SKM-1 (cell line): Measurements from ENCODE around the gene TSEN15.
A peak's percentile ranks its signal among the peaks of the same experiment; 100 is the strongest.

Experiments used
- DNase-seq: peaks from one replicate; lab custom pipeline; 2025; ENCODE audit not compliant: unreplicated experiment; lab: John Stamatoyannopoulos, UW

Gene TSEN15

DNA sequence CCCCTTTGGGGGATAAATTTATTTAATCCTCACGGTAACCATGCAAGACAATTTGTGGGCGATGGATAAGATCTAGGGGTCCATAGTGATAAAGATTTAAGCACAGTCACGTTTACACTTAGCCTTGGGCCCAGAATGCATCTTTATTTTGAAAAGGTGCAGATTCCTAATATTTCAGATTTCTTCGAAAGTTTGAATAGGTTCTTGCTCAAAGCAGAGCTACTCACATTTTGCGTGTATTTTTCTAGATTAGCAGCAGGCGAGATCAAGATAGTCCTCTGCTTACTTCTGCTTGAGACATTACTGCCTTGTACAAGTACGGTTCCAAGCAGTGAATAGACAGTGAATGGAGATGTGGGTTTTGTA, 647 bp downstream of the TSEN15 start:
- no peak for DNase-seq

DNA sequence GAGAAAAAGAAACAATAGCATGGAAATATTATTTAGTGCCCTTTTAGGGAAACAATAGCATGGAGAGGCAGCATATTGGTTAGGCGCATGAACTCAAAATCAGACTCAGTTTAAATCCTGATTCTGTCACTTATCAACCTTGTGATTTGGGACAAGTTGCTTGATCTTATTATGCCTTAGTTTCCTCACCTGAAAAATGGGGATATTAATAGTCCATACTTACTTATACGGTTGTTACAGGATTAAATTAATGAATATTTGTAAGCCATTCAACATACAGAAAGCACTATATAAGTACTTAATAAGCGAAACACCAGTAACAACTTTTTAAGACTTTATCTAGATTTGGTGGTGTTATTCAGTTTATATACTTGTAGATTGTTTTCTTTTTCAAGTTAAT, 1.2 kb downstream of the TSEN15 start:
- DNase-seq, result no peak

DNA sequence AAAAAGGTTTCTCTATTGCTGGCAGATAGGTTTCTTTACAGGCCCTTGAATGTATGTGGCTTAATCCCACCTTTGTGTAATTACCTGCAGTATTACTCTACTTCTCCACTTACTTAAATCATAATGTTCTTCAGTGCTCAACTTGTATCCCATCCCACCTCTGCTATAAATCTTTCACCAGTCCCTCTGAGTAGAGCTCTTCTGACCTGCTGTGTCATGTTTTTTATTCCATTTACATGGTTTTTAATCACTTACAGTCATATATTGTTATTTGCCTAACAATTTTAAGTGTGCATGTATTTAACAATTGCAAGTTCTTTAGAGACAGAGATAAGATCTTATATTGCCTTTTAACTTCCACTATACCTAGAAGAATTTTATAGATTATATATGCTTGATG, 2.4 kb downstream of the TSEN15 start:
- DNase-seq, result no peak

DNA sequence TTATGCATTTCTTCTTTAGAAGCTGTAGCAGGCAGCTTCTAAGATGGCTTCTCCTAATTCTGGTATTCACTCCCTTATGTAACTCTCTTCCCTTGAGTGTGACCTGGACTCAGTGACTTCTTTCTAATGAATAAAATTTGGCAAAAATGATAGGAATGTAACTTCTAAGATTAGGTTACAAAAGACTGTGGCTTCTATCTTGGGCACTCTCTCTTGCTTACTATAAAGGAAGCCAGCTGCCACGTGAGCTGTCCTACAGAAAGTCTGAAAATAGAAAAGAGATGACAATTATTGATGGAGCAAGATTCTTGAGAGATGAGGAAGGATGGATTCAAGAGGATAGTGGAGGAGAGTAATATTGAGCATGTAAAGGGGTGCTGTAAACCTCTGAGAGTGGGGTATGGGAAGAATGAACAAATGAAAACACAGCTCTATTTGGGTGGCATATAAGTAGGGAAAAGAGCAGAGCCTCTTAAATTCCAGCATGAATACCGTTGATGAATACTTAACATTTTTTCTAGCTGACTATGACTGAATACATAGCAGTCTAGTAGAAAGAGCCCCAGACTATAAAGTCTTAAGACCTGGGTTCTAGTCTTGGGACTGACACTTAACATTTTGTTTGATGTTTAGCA, 5.5 kb downstream of the TSEN15 start:
- DNase-seq, result no peak

DNA sequence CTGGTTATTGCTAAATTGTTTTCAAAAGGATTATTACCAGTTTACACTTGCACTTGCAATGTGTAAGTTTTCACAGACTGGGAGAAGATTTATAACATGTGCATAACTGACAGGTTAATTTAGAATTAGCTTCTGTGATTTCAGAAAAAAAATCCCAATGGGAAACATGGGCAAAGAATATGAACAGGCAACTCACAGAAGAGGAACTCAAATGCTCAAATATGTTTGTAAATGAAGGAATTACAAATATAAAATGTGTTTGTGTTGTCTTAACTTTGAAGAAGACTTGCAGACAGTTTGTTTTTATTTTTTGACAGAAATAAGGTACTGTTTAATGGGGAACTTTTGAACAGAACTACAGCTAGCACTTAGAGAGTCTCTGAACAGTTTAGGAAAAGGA, 8.4 kb downstream of the TSEN15 start:
- no peak for DNase-seq

DNA sequence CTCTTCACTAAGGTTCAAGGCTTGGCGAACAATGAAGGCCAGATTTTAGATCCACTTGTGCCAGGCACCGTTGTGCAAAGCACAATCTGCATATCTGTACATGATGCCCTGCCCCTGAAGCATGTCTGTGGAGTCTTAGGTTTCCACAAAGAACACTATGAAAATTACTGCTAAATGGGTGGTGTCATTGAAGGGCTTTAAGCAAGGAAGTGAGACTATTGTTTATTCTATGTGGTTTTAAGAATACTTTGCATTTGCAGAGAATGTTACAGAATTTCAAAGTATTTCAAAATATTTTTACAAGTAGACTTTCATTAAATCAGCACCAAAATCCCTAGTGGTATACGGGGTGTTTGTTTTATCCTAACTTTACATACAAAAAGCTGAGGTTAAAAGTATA, 8.8 kb downstream of the TSEN15 start:
- DNase-seq, result no peak

DNA sequence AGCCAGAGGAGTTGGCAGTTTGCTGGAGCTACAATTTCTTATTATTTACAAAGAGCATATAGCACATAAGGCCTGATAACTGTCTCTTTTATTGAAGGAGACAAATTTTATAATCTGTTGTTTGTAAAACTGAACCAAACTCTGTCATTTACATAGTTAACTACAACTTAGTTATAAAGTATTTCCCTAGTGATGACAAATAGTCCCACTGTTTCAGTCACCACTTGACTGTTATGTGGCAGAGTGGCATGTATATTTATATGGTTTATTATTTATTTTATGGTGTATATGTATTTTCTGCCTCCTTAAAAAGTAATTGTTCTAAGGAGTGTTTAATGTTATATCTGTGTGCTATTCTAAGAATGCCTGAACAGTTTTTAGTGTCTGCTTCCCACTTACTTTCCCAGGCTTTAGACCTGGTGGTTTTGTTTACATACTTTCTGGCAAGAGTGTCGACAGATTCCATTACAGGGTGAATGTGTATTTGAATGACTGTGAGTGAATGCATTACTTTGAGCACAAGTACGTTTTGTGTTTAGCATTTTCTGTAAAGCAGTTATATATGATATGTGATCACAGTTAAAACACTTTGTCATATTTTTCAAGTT, 10.0 kb downstream of the TSEN15 start:
- no peak for DNase-seq

DNA sequence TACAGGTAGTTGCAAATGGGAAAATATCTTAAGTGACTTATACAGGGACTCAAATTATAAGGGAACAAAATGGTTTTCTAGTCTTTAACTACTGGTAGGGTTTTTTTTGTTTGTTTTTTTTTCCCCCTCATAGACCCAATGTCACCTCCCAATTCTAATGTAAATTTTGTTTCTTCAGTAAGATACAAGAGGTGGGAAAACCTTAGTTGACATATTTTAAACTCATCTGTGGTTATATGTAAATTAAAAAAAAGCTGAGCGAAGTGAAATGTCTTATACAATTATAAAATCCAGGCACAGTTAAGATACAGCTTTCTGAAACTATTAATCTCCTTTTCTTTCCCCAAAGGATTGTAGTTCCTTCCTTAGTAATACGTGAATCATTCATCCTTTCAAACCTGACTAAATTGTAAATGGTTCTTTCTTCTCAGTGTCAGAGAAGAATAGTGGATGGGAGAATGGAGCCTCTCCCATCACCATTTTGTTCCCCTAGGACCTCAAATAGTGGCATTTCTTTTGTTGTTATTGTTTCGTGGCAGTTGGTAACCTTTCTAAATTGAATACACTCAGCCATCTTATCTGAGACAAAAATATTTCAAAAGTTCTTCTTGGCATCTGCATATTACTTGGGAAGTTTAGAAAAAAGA, 11.2 kb downstream of the TSEN15 start:
- DNase-seq, result no peak

DNA sequence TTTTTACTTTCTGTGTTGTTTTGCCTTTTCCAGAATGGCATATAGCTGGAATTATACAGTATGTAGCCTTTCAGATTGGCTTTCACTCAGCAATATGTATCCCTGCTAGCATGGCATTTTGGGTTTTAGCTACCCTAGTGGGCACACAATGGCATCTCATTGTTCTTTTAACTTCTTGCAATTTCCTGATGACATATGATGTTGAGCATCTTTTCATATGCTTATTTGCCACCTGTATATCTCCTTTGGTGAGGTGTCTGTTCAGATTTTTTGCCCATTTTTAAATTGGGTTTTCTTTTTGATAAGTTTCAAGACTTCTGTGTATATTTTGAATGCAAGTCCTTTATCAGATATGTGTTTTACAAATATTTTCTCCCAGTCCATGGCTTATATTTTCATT, 14.0 kb downstream of the TSEN15 start:
- no peak for DNase-seq

DNA sequence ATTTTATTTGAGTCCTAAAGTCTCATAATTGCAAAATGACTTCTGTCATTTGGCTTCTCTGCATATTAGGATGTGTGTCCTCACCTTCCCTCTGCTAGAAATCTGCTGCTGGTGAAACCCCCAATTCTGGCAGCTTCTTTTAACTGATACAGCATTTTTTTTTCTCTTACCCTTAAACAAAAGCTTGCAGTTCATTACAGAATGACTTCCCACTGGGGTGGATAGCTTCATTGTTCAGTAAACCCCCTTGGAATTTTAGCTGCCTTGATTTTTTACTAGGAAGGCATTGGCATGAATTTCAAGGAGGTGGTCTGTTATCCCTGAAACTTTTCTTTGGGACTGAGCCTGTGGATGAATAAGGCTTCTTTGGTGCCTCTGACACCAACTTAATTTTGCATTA, 16.8 kb downstream of the TSEN15 start:
- DNase-seq, result no peak

DNA sequence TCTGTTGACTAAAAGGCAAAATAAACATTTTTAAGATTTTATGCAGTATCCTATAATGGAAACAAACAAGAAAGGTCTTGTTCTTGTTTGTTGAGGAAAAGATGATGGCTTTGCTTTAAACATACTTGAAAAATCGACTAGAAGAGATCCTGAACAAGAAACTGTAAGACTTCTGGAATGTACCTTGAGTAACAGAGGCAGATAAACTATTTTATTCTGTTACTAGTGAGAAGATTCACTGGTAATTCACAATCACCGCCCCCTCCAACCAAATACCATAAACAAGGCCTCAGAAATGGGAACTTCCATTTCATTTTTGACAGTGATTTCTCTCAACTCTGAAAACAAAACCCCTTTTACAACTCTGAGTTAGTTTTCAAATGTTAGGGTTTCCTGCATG, 18.1 kb downstream of the TSEN15 start:
- DNase-seq, result no peak

DNA sequence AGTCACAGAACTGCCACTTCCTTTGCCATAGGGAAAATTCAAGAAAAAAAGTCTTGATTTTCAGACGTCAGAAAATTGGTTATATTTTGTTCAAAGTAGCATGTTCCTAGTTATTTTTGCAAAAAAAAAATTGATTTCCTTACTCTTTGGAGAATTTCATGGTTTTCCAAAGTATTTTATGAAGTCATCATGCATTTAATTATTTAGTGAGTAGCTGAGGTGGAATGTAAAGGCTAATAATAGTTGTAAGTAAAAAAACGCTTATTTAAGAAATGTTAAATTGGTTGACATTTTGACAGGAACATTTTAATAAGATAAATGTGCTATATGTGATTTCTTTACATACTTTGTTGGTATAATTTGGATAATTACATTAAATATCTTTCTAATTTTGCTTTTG, 20.8 kb downstream of the TSEN15 start:
- no peak for DNase-seq

DNA sequence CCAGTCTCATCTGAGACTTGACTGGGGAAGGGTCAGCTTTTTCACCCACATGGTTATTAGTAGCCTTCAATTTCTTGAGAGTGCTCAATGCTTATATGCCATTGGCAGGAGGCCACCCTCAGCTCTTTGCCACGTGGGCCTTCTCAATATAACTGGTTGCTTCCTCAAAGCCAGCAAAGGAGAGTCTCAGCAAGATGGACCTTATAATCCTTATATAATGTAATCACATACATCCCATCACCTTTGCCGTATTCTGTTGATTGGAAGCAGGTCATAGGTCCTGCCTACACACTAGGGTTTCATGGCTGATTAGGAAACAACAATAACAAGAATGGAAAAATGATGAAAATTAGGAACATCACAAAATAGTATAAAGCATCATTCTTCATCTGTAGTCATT, 22.9 kb downstream of the TSEN15 start:
- no peak for DNase-seq

DNA sequence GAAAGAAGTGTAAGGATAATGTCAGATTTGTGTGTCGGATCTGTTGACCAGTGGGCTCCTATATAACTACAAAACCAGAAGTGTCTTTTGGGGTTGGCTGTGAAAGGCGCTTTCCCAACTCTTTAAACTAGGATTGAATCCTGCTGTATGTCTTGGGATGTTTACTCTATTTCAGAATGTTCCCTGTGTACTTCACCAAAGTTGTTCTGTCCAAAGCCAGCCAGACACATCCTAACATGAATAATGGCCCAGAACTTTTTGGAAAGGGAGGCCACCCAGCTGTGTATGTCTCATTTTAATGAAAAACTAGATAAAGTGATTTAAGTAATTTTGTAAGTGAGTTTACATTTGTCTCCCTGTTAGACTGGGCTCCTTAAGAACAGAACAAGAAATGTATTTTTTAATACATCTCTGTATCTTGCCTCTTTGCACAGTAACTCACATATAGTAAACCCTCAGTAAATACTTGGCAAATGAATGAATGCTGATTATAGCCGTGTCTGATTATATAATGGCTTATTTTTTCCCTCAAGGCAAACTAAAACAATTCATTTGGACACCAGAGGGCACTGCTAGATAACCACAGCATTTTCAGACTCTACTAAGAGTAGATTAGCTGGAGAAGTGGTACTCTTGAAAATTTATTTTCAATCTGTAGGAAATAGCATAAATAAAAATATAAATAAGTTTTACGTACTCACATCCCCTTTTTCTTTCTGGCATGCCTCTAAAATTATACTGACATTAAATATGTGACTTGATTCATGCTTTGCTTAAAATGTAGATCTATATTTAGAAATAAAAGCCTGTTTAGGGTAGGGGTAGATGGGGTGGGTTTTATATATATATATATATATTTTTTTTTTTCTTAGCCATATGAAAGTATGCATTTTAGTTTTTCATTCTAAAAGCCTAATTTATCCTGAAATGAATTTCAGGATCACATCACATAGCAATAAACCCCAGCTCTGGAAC, 23.8 kb downstream of the TSEN15 start:
- DNase-seq, result peak; percentile 63

DNA sequence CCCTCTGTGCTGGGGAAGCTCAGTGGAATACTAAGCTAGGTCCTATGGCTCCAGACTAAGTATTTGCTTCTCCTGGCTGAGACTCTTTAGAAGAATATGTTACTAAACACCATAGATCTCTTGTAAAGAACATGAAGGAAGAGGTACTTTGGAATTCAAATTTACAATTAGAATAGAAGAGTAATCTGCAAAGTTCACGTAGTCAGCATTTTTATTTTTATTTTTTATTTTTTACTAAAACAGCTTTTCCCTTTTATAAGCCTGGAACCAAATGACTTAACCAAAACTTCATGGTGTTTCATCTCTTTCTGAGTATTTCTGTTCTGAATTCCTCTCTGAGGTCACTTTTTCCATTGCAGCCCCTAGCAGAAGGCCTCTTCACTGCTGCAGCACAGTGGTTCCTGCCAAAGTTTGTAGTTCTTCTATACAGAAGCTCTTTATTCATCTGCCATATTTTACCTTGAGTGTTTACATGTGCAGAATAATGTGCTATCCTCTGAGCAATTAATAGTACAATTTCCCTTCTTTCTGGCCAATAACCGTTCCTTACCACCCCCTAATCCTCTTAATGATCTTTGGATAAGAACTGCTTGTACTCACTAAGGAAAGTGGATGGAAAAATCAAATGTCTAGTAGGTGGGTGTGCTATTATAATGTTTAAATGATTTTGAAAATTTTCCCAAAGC, 27.2 kb downstream of the TSEN15 start:
- no peak for DNase-seq

DNA sequence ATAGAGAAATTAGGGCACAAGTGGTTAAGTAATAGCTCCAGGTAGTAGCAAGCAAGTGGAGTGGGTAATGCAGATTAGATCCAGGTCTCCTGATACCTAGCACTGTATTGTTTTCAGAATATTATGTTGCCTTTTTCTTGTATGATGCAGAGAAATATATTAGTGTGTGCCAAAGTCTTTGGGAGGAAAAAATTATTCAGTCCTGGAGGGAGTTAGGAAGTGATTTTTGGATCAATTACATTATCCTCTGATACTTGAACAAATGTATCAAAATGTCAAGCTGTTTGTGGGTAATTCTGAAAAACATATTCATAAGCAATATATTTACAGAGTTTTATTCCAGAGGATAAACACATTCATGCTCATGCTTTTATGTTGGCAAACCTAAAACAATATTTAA, 28.8 kb downstream of the TSEN15 start:
- DNase-seq, result no peak

DNA sequence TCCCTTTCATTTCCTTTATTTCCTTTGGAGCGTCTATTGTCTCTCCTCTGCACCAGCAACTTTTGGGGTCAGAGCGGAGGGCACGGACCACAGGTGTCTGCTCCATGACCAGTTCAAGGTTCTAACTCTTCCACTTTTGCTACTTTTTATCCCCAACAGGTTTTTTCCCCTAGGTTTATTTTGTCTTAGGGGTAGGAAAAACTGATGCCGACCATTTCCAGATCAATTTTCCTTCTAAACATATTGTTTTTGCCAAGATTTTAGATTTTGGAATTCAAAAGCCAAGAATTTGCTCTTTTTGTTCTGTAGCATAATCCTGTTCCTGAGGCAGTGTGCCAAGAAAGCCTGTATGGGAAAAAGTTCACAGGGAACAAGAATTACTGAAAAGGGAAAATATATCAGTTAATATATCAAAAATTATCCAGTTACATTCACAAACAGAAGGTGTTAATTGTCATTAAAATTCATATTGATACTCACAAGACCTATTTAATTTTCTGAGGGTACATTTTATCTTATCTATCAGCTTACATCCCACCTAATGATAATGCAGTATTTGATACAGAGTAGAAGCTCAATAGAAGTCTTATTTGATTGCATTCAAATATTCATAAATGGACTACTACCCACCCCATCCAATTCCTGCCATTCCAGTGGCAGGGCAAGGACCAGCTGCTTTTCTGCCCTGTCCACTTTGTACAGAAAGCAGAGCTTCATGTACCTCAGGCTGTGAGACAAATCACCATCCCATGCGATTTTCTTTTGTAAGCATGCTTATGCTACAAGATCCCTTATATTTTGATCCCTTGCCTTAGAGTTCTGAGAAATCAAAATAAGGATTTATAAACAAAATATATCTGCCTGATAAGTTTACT, 31.2 kb downstream of the TSEN15 start:
- DNase-seq, result no peak

DNA sequence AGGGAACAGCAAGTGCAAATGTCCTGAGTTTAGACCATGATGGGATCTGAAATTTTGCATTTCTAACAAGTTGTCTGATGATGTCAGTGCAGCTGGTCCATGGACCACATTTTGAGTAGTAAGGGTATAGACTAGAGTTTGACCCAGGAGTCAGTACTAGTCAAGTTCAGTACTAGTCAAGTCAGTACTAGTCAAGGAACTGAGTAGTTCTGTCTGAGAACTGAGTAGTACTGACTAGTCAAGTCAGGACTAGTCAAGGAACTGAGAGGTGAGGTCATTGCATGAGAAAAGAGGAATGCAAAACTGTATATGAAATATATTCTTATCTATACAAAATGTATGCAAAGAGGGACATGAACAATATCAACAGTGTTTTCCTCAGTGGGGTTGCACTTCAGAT, 34.1 kb downstream of the TSEN15 start:
- no peak for DNase-seq

DNA sequence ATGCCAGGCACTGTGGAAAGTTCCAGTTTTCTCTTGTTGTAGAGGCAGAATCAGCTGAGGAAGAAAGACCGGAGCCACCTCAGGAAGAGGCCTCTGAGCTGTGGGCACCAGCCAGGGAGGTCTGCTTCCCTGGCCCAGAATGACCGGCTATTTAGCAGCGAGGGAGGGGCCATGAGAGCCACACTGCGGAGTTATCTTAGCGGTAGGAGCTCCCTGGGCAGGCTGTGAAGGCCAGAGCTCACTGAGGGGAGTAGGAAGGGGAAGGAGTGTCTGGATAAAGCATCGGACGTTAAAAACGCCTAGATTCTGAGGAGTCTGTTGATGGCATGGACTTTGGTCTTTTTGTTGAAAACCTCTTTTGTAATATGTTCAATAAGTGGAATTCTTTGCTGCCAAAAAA, 36.5 kb downstream of the TSEN15 start:
- no peak for DNase-seq

DNA sequence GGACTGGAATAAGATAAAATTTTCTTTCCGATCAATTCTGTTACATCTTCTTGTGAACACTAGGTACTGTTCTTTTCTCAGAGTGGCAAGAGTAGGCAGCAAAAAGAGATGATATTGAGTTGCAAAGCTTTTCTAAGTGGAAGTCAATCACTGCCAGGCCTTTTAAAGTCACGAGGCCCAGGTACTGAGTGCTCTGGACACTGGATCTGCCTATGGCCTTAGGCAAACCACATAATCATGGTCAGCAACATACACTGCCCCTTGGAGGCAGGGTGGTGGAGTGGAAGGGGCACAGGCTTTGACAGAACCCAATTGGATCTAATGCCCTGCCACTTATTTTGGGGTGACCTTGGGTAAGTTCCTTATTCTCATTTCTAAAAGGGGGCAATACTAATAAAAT, 41.5 kb downstream of the TSEN15 start:
- no peak for DNase-seq
